DMS 273 (cell line): Measurements from ENCODE around the gene STIM1.
"Not testable (repeated sequence)": the region's sequence is repeated elsewhere in the genome, so short reads cannot be mapped to it uniquely, and the experiment has no call there.

Source experiments
- DNase-seq: peaks from one replicate; lab custom pipeline; 2025; ENCODE audit not compliant: unreplicated experiment; lab: John Stamatoyannopoulos, UW

Gene STIM1

GRCh38 chr11:3879967-3880542 is 24.6 kb downstream of the STIM1 start:
- no peak for DNase-seq

GRCh38 chr11:3880724-3881123 is 25.3 kb downstream of the STIM1 start:
- DNase-seq = no peak

- DNase-seq = no peak
Observed at GRCh38 chr11:3882655-3883054, 27.2 kb downstream of the STIM1 start.

GRCh38 chr11:3885855-3886254 is 30.4 kb downstream of the STIM1 start:
- no peak for DNase-seq

DNA sequence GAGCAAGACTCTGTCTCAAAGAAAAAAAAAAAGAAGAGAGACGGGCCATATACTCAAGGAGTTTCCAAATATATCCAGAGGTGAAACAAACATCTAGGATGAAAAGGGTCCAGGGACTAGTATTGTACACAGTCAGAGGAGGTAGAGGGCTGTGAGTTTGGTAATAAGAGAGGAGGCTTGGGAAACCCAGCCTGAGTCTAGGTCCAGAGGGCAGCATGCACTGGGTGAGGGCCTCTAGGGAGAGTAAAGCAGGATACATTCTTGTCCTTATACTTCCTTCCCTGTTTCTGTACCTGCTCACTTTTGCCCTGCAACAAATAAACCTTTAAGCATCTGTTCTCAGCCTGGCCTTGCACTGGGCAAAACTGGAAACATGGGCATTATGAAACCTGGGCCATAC is 31.5 kb downstream of the STIM1 start:
- DNase-seq = no peak

- no peak for DNase-seq
Observed at GRCh38 chr11:3888876-3889275, 33.4 kb downstream of the STIM1 start.

DNA sequence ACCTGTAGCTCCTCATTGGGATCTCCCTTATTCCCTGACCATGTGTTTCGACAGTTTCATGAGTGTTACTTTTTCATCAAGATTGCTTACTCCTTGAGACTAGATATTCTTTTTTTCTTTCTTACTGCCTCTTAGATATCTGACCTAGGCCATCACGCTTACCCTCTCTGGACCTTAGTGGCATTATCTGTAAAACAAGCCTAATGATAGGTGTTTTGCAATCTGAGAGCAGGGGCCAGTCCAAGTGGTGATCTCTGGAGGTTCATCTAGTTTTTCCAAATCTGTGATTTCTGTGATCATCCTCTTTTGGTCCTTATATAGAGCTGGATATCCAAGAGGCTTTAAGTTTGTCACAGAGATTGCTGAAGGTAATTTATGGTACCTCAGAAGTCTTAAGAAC is 34.5 kb downstream of the STIM1 start:
- DNase-seq = no peak

- no peak for DNase-seq
Observed at GRCh38 chr11:3890806-3891205, 35.3 kb downstream of the STIM1 start.

DNA sequence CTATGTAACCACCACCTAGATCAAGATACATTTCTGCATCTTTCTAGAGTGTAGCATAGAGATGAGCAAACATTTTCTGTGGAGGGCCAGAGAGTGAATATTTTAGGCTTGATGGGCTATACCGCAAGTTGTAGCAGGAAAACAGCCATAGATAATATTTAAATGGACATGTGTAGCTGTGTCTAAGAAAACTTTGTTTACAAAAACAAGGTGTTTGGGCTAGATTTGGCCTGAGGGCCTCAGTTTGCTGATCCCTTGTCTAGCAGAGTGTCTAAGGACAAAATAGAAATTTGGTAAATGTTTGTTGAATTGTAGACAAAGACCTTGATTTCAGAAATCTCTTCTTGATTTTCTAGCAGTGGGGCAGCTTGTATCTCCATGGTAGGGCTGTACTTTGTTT is 36.3 kb downstream of the STIM1 start:
- no peak for DNase-seq

- DNase-seq = no peak
Observed at GRCh38 chr11:3892156-3892555, 36.7 kb downstream of the STIM1 start.

DNA sequence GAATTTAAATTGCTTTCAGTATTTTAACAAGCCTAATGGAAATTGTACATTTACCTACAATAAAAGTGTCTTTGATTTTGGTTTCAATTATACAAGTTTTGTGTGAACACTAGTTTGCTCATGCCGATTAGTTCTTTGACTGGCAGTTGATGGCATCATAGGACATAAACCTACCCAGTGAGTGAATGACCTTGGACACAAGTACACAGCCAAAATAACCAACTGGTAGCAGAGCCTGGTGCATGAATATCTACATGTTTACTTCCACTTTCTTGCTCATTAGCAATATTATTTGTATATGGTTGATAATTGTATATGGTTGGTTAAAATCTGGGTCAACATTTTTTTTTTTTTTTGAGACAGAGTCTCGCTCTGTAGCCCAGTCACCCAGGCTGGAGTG is 37.8 kb downstream of the STIM1 start:
- DNase-seq = no peak

- no peak for DNase-seq
Observed at GRCh38 chr11:3894128-3894731, 38.8 kb downstream of the STIM1 start.

GRCh38 chr11:3896644-3897043 is 41.2 kb downstream of the STIM1 start:
- no peak for DNase-seq

- not testable (repeated sequence) for DNase-seq
Observed at GRCh38 chr11:3900230-3900629, 44.8 kb downstream of the STIM1 start.

GRCh38 chr11:3901249-3902025 is 46.0 kb downstream of the STIM1 start:
- no peak for DNase-seq

DNA sequence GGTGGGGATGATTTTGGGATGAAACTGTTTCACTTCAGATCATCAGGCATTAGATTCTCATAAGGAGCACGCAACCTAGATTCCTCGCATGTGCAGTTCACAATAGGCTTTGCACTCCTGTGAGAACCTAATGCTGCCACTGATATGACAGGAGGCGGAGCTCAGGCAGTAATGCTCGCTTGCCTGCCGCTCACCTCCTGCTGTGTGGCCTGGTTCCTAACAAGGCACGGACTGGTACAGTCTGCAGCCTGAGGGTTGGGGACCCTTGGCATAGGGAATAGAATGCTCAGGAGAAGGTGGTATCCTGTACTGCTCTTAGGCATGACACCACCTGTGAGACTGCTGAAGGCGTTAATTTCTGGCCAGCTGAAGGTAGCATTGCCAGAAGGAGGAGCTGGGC is 47.0 kb downstream of the STIM1 start:
- no peak for DNase-seq

- no peak for DNase-seq
Observed at GRCh38 chr11:3903207-3903896, 47.9 kb downstream of the STIM1 start.

- DNase-seq = no peak
Observed at GRCh38 chr11:3904228-3904627, 48.8 kb downstream of the STIM1 start.

DNA sequence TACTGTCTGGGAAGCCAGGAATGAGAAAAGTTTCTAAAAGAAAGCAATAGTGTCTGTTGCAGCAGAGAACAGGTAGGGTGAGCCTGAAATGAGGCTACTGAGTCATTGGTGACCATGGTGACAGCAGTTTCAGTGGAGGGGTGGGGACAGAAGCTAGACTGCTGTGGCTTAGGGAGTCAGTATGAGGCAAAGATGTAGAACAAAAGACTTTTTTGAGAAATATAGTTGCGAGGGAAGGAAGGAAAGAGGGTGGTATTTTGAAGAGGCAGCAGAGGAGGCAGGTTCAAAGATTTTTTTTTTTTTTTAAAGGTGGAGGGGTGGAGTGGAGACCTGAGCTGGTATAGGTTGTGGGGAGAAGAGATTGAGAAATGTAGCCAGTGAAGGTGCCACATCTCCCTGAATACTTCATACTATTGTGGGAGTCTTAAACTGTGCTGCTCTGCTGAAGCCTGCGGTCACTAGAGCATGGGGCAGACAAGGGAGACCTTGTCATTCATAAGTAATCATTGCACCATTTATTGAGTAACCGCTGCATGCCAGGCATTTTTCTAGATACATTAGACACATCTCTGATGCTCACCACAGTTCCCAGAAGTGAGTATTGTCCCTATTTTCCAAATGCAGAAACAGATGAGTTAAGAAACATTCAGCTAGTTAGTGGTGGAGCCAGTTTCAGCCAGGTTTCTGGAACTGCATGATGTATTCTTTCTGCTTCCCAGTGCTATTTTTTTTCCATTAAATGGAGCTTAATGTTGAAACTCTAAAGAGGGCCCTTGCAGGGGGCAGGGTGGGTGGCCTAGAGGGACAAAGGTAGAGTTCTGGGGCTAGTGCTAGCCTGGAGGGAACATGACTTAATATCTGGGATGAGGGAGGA is 49.9 kb downstream of the STIM1 start:
- DNase-seq = no peak

- no peak for DNase-seq
Observed at GRCh38 chr11:3906166-3906565, 50.7 kb downstream of the STIM1 start.

DNA sequence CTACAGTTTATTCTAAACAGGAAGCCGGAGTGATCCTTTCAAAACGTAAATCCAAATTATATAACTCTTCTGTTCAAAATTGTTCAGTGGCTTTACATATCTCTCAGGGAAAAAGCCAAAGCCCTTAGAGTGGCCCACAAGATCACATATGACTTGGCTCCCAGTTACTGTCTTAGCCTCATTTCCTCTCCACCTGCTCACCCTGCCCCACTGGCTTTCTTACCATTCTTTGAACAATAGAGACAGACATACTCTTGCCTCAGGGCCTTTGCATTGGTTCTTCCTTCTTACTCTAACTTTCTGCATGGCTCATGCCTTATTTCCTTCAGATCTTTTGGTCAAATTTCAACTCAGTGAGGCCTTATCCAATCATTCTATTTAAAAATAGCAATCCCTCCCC is 52.1 kb downstream of the STIM1 start:
- DNase-seq = no peak
